ENCODE measurements around the gene GTPBP6.
"Not testable (repeated sequence)": the region's sequence is repeated elsewhere in the genome, so short reads cannot be mapped to it uniquely, and the experiment has no call there.

Gene GTPBP6

GRCh38 chrX:334971-335757 lies 16.6 kb upstream of the GTPBP6 start:
- no peak for DNase-seq (ENCODE audit: low spot score)

- no peak for DNase-seq (ENCODE audit: low spot score)
These were observed 15.8 kb upstream of the GTPBP6 start for GRCh38 chrX:334331-334891.

- DNase-seq (ENCODE audit: low spot score), result no peak
These were observed 15.2 kb upstream of the GTPBP6 start for GRCh38 chrX:333611-334311.

- no peak for DNase-seq (ENCODE audit: low spot score)
These were observed 14.5 kb upstream of the GTPBP6 start for GRCh38 chrX:332916-333610.

- DNase-seq (ENCODE audit: low spot score), result no peak
These were observed 13.9 kb upstream of the GTPBP6 start for GRCh38 chrX:332496-332860.

- DNase-seq (ENCODE audit: low spot score), result no peak
These were observed 13.4 kb upstream of the GTPBP6 start for GRCh38 chrX:331825-332495.

GRCh38 chrX:331151-331824 lies 12.7 kb upstream of the GTPBP6 start:
- DNase-seq (ENCODE audit: low spot score), result no peak

GRCh38 chrX:330726-331150 lies 12.1 kb upstream of the GTPBP6 start:
- no peak for DNase-seq (ENCODE audit: low spot score)

GRCh38 chrX:330141-330725 lies 11.6 kb upstream of the GTPBP6 start:
- DNase-seq (ENCODE audit: low spot score), result not testable (repeated sequence)

- DNase-seq (ENCODE audit: low spot score), result no peak
These were observed 10.8 kb upstream of the GTPBP6 start for GRCh38 chrX:329291-329910.

GRCh38 chrX:327660-328126 lies 9.1 kb upstream of the GTPBP6 start:
- no peak for DNase-seq (ENCODE audit: low spot score)

- DNase-seq (ENCODE audit: low spot score), result not testable (repeated sequence)
These were observed 6.1 kb upstream of the GTPBP6 start for GRCh38 chrX:324664-325063.

- DNase-seq (ENCODE audit: low spot score), result peak; percentile 66
These were observed 5.4 kb upstream of the GTPBP6 start for GRCh38 chrX:323721-324628.

- no peak for DNase-seq (ENCODE audit: low spot score)
These were observed 1.7 kb upstream of the GTPBP6 start for GRCh38 chrX:320126-320783.

GRCh38 chrX:319579-320125 lies 1.1 kb upstream of the GTPBP6 start:
- DNase-seq (ENCODE audit: low spot score), result no peak

GRCh38 chrX:318068-318738 lies 393 bp downstream of the GTPBP6 start:
- peak; percentile 96 for DNase-seq (ENCODE audit: low spot score)

- DNase-seq (ENCODE audit: low spot score), result no peak
These were observed 1.1 kb downstream of the GTPBP6 start for GRCh38 chrX:317424-318067.
